NCI-H748 (cell line): ENCODE data around the gene NRG3.
A peak's percentile ranks its signal among the peaks of the same experiment; 100 is the strongest.

Experiments used
- DNase-seq: peaks from one replicate; lab custom pipeline; 2025; ENCODE audit not compliant: unreplicated experiment; lab: John Stamatoyannopoulos, UW

NRG3 gene

GRCh38 chr10:82084496-82084895 is 209.5 kb downstream of the NRG3 start:
- no peak for DNase-seq

- no peak for DNase-seq
These were observed 209.9 kb downstream of the NRG3 start for GRCh38 chr10:82084904-82085303.

- no peak for DNase-seq
These were observed 214.3 kb downstream of the NRG3 start for GRCh38 chr10:82089327-82089726.

- DNase-seq = no peak
These were observed 216.4 kb downstream of the NRG3 start for GRCh38 chr10:82091413-82091812.

GRCh38 chr10:82092111-82092510 is 217.1 kb downstream of the NRG3 start:
- DNase-seq = no peak

GRCh38 chr10:82124713-82125112 is 249.7 kb downstream of the NRG3 start:
- DNase-seq = no peak

GRCh38 chr10:82128527-82128926 is 253.5 kb downstream of the NRG3 start:
- no peak for DNase-seq

GRCh38 chr10:82136103-82136502 is 261.1 kb downstream of the NRG3 start:
- DNase-seq = no peak

- no peak for DNase-seq
These were observed 269.2 kb downstream of the NRG3 start for GRCh38 chr10:82144153-82144552.

- no peak for DNase-seq
These were observed 273.8 kb downstream of the NRG3 start for GRCh38 chr10:82148764-82149163.

- DNase-seq = no peak
These were observed 274.7 kb downstream of the NRG3 start for GRCh38 chr10:82149674-82150073.

- peak; percentile 60 for DNase-seq
These were observed 275.3 kb downstream of the NRG3 start for GRCh38 chr10:82150123-82150900.

GRCh38 chr10:82160307-82160706 is 285.3 kb downstream of the NRG3 start:
- DNase-seq = no peak

- no peak for DNase-seq
These were observed 286.3 kb downstream of the NRG3 start for GRCh38 chr10:82161264-82161663.

- no peak for DNase-seq
These were observed 287.7 kb downstream of the NRG3 start for GRCh38 chr10:82162549-82163195.

GRCh38 chr10:82171899-82172298 is 296.9 kb downstream of the NRG3 start:
- no peak for DNase-seq

- peak; percentile 3 for DNase-seq
These were observed 301.6 kb downstream of the NRG3 start for GRCh38 chr10:82176587-82176986.

- no peak for DNase-seq
These were observed 315.7 kb downstream of the NRG3 start for GRCh38 chr10:82190432-82191260.

- no peak for DNase-seq
These were observed 316.7 kb downstream of the NRG3 start for GRCh38 chr10:82191653-82192052.

- DNase-seq = no peak
These were observed 317.7 kb downstream of the NRG3 start for GRCh38 chr10:82192665-82193064.

- DNase-seq = no peak
These were observed 319.4 kb downstream of the NRG3 start for GRCh38 chr10:82194419-82194818.

GRCh38 chr10:82206831-82207230 is 331.8 kb downstream of the NRG3 start:
- DNase-seq = no peak
